C4-2B (cell line): ENCODE measurements around the gene SPHKAP.

Source experiments
- CTCF ChIP-seq: fragments of 450-650 bp; conservative IDR thresholded peaks from 2 replicates; pipeline ENCODE4 v1.5.1; 2017; ENCODE audit warnings: mild to moderate bottlenecking
- ZFX ChIP-seq: fragments of 450-650 bp; IDR thresholded peaks from 2 replicates; pipeline ENCODE4 v1.6.1; 2017

GRCh38 chr2:227932403-227932802 is 249.1 kb downstream of the SPHKAP start:
- TF ChIP-seq CTCF (peak; percentile 17; the same call in 1 of the 2 replicates), ZFX (no peak)
